Upper lobe of left lung (tissue), 6 donors: Measurements from ENCODE around the gene CD109. TPM values are rescaled to one million over a fixed set of nuclear protein-coding genes. Genes with fewer than 3 reads are reported as not detected.

Experiments used
- ATAC-seq, 2 donors: fragments of 200-7000 bp; cut with Tn5 transposase; one replicate each; pipeline ENCODE4 v1.9.1; 2022; ENCODE audit warnings: mild to moderate bottlenecking in 2 of 2, moderate library complexity in 2 of 2; ENCODE audit not compliant: low FRiP score in 2 of 2
- DNase-seq, 2 donors: peaks; one replicate each; pipeline ENCODE4 v3.0.0-alpha.2; 2019 to 2020
- H3K27ac ChIP-seq, 4 donors: fragments of 200-600 bp; sonication (generic); one replicate each; pipeline ENCODE4 v1.5.1; 2016 to 2019
- H3K27me3 ChIP-seq, 4 donors: fragments of 200-600 bp; sonication (generic); one replicate each; pipeline ENCODE4 v1.5.1; 2017 to 2019
- H3K36me3 ChIP-seq, 4 donors: fragments of 200-600 bp; sonication (generic); one replicate each; pipeline ENCODE4 v1.5.1; 2016 to 2019
- H3K4me1 ChIP-seq, 4 donors: fragments of 200-600 bp; sonication (generic); one replicate each; pipeline ENCODE4 v1.5.1; 2018 to 2019
- H3K4me3 ChIP-seq, 4 donors: fragments of 200-600 bp; sonication (generic); one replicate each; pipeline ENCODE4 v1.5.1; 2017 to 2019; ENCODE audit warnings: mild to moderate bottlenecking in 2 of 4, moderate library complexity in 1 of 4
- H3K9me3 ChIP-seq, 4 donors: fragments of 200-600 bp; sonication (generic); one replicate each; pipeline ENCODE4 v1.5.1; 2018 to 2019
- EP300 ChIP-seq, 4 donors: sonication (generic); formaldehyde crosslinking; IDR thresholded peaks; one replicate each; pipeline ENCODE4 v1.5.1; 2017; ENCODE audit warnings: antibody characterized with exemption in 4 of 4, control low read depth in 2 of 4
- POLR2A ChIP-seq, 4 donors: fragments of 450-650 bp; IDR thresholded peaks; one replicate each; pipeline ENCODE4 v1.5.1; 2016 to 2017; ENCODE audit warnings: antibody characterized with exemption in 4 of 4, mild to moderate bottlenecking in 2 of 4
- POLR2AphosphoS5 ChIP-seq, 2 donors: sonication (generic); formaldehyde crosslinking; IDR thresholded peaks; one replicate each; pipeline ENCODE4 v1.5.1; 2017; ENCODE audit warnings: antibody characterized with exemption in 2 of 2
- WGBS, 2 donors: methylation state at CpG; one replicate each; pipeline ENCODE4 v1.1.5; 2017 to 2018; 5-methylcytosine and 5-hydroxymethylcytosine counted together
- total RNA-seq, 6 donors: library from RNA; depleted of rRNA in 4 of 6; stranded (reverse); fragments of >200 nt in 4 of 6; gene quantifications; one replicate each; pipeline versions ENCODE4 v1.1.0 to v1.2.1, GENCODE V29; 2016 to 2021
- TF ChIP-seq, protein P1 (sequence below), 6 experiments: fragments of 450-650 bp in 4 of 6; fragments of 200-600 bp in 2 of 6; sonication (generic) in 2 of 6; IDR thresholded peaks; one replicate each; pipeline ENCODE4 v1.5.1; 2016 to 2019; ENCODE audit warnings: antibody characterized with exemption in 6 of 6
- donor health status: DM: no; HTN: no; CAD: no; lungs with moderate emphysema.
- donor health status: DM: no; HTN: yes; CAD: no; lungs with severe emphysema.

The CD109 gene
- total RNA-seq, 6 donors from 2014 or later, result 4.2 to 25.5 (median 21.3) TPM

DNA sequence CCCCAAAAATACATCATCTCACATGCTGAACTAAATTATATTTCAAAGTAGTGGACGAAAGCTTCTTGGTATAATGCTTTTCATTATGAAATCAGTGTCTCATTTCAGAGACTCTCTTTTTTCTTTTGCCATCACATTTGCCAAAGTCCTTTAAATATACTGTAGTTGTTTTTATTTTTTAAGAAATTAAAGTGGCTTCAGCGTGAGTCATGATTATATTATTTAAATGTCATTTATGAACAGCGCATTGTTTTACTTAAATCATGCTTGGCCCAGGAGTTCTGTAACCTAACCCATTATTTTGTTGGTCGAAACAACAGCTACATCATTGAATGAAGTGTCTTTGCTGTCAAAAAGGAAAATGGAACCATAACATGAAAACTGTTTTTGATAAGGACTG, 100.9 kb downstream of the CD109 start:
- ATAC-seq (no peak), DNase-seq (no peak)
- no peak overlapping the region for H3K4me3 ChIP-seq
- H3K27ac ChIP-seq, result no peak overlapping the region
- TF ChIP-seq EP300 (IDR thresholded peaks at IDR 0.05) (no peak), POLR2A (IDR thresholded peaks at IDR 0.05) (no peak), POLR2AphosphoS5 (IDR thresholded peaks at IDR 0.05) (no peak)
- TF ChIP-seq, protein P1, sequence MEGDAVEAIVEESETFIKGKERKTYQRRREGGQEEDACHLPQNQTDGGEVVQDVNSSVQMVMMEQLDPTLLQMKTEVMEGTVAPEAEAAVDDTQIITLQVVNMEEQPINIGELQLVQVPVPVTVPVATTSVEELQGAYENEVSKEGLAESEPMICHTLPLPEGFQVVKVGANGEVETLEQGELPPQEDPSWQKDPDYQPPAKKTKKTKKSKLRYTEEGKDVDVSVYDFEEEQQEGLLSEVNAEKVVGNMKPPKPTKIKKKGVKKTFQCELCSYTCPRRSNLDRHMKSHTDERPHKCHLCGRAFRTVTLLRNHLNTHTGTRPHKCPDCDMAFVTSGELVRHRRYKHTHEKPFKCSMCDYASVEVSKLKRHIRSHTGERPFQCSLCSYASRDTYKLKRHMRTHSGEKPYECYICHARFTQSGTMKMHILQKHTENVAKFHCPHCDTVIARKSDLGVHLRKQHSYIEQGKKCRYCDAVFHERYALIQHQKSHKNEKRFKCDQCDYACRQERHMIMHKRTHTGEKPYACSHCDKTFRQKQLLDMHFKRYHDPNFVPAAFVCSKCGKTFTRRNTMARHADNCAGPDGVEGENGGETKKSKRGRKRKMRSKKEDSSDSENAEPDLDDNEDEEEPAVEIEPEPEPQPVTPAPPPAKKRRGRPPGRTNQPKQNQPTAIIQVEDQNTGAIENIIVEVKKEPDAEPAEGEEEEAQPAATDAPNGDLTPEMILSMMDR (IDR thresholded peaks at IDR 0.05), result no peak
- H3K9me3 ChIP-seq, result no peaks in the 10 kb centered on the region
- no peaks in the 10 kb centered on the region for H3K4me1 ChIP-seq
- no peaks in the 10 kb centered on the region for H3K27me3 ChIP-seq
- H3K36me3 ChIP-seq, result no peaks in the 10 kb centered on the region
- 77 to 90% methylated on average over 4 of the region's 4 CpGs for WGBS, 2 donors

- WGBS, 2 donors, result 88 to 92% methylated on average over 6 of the region's 6 CpGs
- no peak for ATAC-seq
- H3K27ac ChIP-seq, result no peak overlapping the region
Observed at GRCh38 chr6:73797861-73798260, 101.9 kb downstream of the CD109 start.

DNA sequence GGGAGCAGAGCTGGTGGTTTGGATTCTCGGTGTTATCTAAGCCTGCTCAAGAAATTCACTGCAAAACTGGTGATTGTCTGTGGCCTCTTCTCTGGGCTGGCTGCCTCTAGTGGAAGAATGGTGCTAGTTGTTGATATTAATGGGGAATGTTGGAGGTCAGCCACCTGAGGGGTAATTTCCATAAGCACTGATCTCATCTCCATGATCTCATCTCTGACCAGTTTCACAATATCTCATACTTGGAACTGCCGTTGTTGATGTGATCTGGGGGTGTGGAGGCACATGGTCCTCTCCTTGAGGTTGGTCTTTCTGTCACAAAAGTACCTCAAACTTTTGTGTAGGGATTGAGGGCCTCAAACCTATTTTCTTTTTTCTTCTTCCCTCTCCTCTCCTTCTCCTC, 102.6 kb downstream of the CD109 start:
- H3K27ac ChIP-seq, result no peak overlapping the region
- DNase-seq (no peak), ATAC-seq (peak in 1 of 2 donors; percentile 89)
- TF ChIP-seq POLR2A (IDR thresholded peaks at IDR 0.05), result no peak
- TF ChIP-seq, protein P1 (IDR thresholded peaks at IDR 0.05), result no peak
- 57 to 61% methylated on average over 2 of the region's 2 CpGs for WGBS, 2 donors
- H3K36me3 ChIP-seq, result no peaks in the 10 kb centered on the region
- H3K27me3 ChIP-seq, result no peaks in the 10 kb centered on the region
- H3K4me3 ChIP-seq, result no peak overlapping the region
- H3K9me3 ChIP-seq, result no peaks in the 10 kb centered on the region
- no peaks in the 10 kb centered on the region for H3K4me1 ChIP-seq

More at GRCh38 chr6:73797861-73798260, 101.9 kb downstream of the CD109 start:
- no peaks in the 10 kb centered on the region for H3K36me3 ChIP-seq
- H3K4me3 ChIP-seq, result no peak overlapping the region
- DNase-seq, result no peak
- no peaks in the 10 kb centered on the region for H3K4me1 ChIP-seq
- no peaks in the 10 kb centered on the region for H3K27me3 ChIP-seq
- no peaks in the 10 kb centered on the region for H3K9me3 ChIP-seq
- TF ChIP-seq, protein P1 (IDR thresholded peaks at IDR 0.05), result no peak
- TF ChIP-seq EP300 (IDR thresholded peaks at IDR 0.05), result no peak
- TF ChIP-seq POLR2A (IDR thresholded peaks at IDR 0.05), result no peak
- no peak for TF ChIP-seq POLR2AphosphoS5 (IDR thresholded peaks at IDR 0.05)

- no peak for ATAC-seq
- Histone ChIP-seq H3K9me3 (no peaks in the 10 kb centered on the region), H3K4me3 (no peak overlapping the region), H3K4me1 (no peaks in the 10 kb centered on the region), H3K27me3 (no peaks in the 10 kb centered on the region), H3K27ac (no peak overlapping the region), H3K36me3 (peaks cover 0 to 4% (median 0%) of the 10 kb centered on the region in 4 donors)
- TF ChIP-seq POLR2AphosphoS5 (IDR thresholded peaks at IDR 0.05) (no peak), POLR2A (IDR thresholded peaks at IDR 0.05) (no peak), EP300 (IDR thresholded peaks at IDR 0.05) (no peak)
- TF ChIP-seq, protein P1 (IDR thresholded peaks at IDR 0.05), result no peak
- DNase-seq, result no peak
- 81 to 92% methylated on average over 1 of the region's 1 CpG for WGBS, 2 donors
Observed at GRCh38 chr6:73800997-73801396, 105.0 kb downstream of the CD109 start.

GRCh38 chr6:73801652-73802268, 105.8 kb downstream of the CD109 start:
- Histone ChIP-seq H3K27ac (no peak overlapping the region), H3K4me1 (no peaks in the 10 kb centered on the region), H3K36me3 (peaks cover 0 to 4% (median 0%) of the 10 kb centered on the region in 4 donors), H3K27me3 (no peaks in the 10 kb centered on the region), H3K4me3 (no peak overlapping the region), H3K9me3 (no peaks in the 10 kb centered on the region)
- TF ChIP-seq POLR2A (IDR thresholded peaks at IDR 0.05), result no peak
- TF ChIP-seq POLR2AphosphoS5 (IDR thresholded peaks at IDR 0.05), result no peak
- TF ChIP-seq, protein P1 (IDR thresholded peaks at IDR 0.05), result no peak
- TF ChIP-seq EP300 (IDR thresholded peaks at IDR 0.05), result no peak
- WGBS, 2 donors, result 96 to 100% methylated on average over 1 of the region's 1 CpG
- DNase-seq (no peak), ATAC-seq (no peak)
